GM12878 (cell line): ENCODE data around the gene CATSPER3. TPM values are rescaled to one million over a fixed set of nuclear protein-coding genes. Genes with fewer than 3 reads are reported as not detected.

Source experiments
- ATAC-seq: fragments of 200-7000 bp; cut with Tn5 transposase; 3 replicates; pipeline ENCODE4 v1.9.1; 2020; ENCODE audit warnings: mild to moderate bottlenecking, moderate library complexity
- BruUV-seq: library from RNA; stranded (reverse); fragments of 400-500 nt; replicated peaks from 2 replicates; lab custom pipeline; 2021; lab: Mats Ljungman, UMichigan
- CTCF ChIA-PET: fragments of 300-600 bp; sonication (Branson Sonifier 250); formaldehyde crosslinking; extraction: SDS; loops from one replicate; lab custom pipeline; 2021; ENCODE audit warnings: inconsistent platforms; lab: Yijun Ruan, JAX
- POLR2A ChIA-PET: fragments of 350-600 bp; formaldehyde crosslinking; extraction: SDS; loops from one replicate; lab custom pipeline; 2021; ENCODE audit warnings: inconsistent platforms; lab: Charles Lee
- RAD21 ChIA-PET: fragments of 300-600 bp; sonication (Branson Sonifier 250); formaldehyde crosslinking; loops from one replicate; lab custom pipeline; 2023; ENCODE audit warnings: antibody characterized with exemption; ENCODE audit not compliant: unreplicated experiment; lab: Charles Lee
- SMC1A ChIA-PET: fragments of 300-600 bp; sonication (Branson Sonifier 250); formaldehyde crosslinking; loops from one replicate; lab custom pipeline; 2023; ENCODE audit not compliant: unreplicated experiment, uncharacterized antibody; lab: Charles Lee
- DNase-seq: peaks from one replicate; pipeline ENCODE4 v3.0.0-alpha.2; 2011; ENCODE audit warnings: low read depth, low spot score
- FAIRE-seq: peaks from 3 replicates; lab custom pipeline; 2011; peaks lifted over from hg19 to GRCh38; lab: Jason Lieb, UNC
- H2AFZ ChIP-seq: 2 replicates; pipeline ENCODE4 v1.6.0; 2011; ENCODE audit warnings: low read depth, low read length, control low read depth; ENCODE audit not compliant: control insufficient read depth
- H3K27ac ChIP-seq: 2 replicates; pipeline ENCODE4 v1.5.1; 2011; ENCODE audit warnings: control low read depth; ENCODE audit not compliant: control insufficient read depth, insufficient read depth
- H3K27me3 ChIP-seq, 2 experiments: replicated peaks in 1 of 2; 2 replicates each; pipeline versions ENCODE4 v1.6.0 to v1.6.1; 2011; ENCODE audit warnings: low read length in 1 of 2; ENCODE audit not compliant: control insufficient read depth in 2 of 2, insufficient read depth in 2 of 2
- H3K36me3 ChIP-seq, 2 experiments: 2 replicates each; pipeline ENCODE4 v1.5.1; 2011; ENCODE audit warnings: low read length in 1 of 2; ENCODE audit not compliant: control insufficient read depth in 2 of 2, insufficient read depth in 2 of 2
- H3K4me1 ChIP-seq: 2 replicates; pipeline ENCODE4 v1.6.1; 2011; ENCODE audit warnings: mild to moderate bottlenecking, low read length, moderate library complexity, mixed read lengths; ENCODE audit not compliant: control insufficient read depth, insufficient read depth
- H3K4me2 ChIP-seq: 2 replicates; pipeline ENCODE4 v1.6.0; 2011; ENCODE audit warnings: control low read depth; ENCODE audit not compliant: control insufficient read depth, insufficient read depth
- H3K4me3 ChIP-seq: fragments of 200-600 bp; sonication (generic); 2 replicates; pipeline ENCODE4 v1.5.1; 2016
- H3K79me2 ChIP-seq: 2 replicates; pipeline ENCODE4 v1.6.0; 2011; ENCODE audit warnings: low read length; ENCODE audit not compliant: control insufficient read depth, insufficient read depth
- H3K9ac ChIP-seq: 2 replicates; pipeline ENCODE4 v1.8.0; 2011; ENCODE audit warnings: low read length, control low read depth, mixed read lengths; ENCODE audit not compliant: control insufficient read depth, insufficient read depth
- H3K9me3 ChIP-seq: replicated peaks from 3 replicates; pipeline ENCODE4 v1.5.1; 2011; ENCODE audit warnings: mild to moderate bottlenecking, low read length; ENCODE audit not compliant: control insufficient read depth, insufficient read depth
- H4K20me1 ChIP-seq: 2 replicates; pipeline ENCODE4 v1.6.0; 2011; ENCODE audit not compliant: control insufficient read depth, insufficient read depth
- ASH2L ChIP-seq: fragments of 300-600, 200-600 bp; sonication (generic); IDR thresholded peaks from 2 replicates; pipeline ENCODE4 v1.6.1; 2017; ENCODE audit warnings: low read depth, mild to moderate bottlenecking, borderline replicate concordance
- ATF7 ChIP-seq: fragments of 450-650 bp; IDR thresholded peaks from 2 replicates; pipeline ENCODE4 v1.6.1; 2016; ENCODE audit warnings: low read depth, mild to moderate bottlenecking
- CBX5 ChIP-seq: sonication (generic); IDR thresholded peaks from 2 replicates; pipeline ENCODE4 v1.6.1; 2016; ENCODE audit warnings: low read depth, moderate library complexity, mild to moderate bottlenecking, inconsistent platforms
- MEF2A ChIP-seq: IDR thresholded peaks from 2 replicates; pipeline ENCODE4 v1.6.1; 2011; ENCODE audit warnings: low read depth, mild to moderate bottlenecking, low read length, moderate library complexity; ENCODE audit not compliant: insufficient read depth
- NFYB ChIP-seq: IDR thresholded peaks from 2 replicates; pipeline ENCODE4 v1.6.1; 2011; ENCODE audit warnings: low read depth, mild to moderate bottlenecking, low read length, improper control_type of control experiment, moderate library complexity; ENCODE audit not compliant: insufficient read depth
- NR2C1 ChIP-seq: fragments of 450-650 bp; IDR thresholded peaks from 2 replicates; pipeline ENCODE4 v1.6.1; 2017; ENCODE audit warnings: antibody characterized with exemption, mild to moderate bottlenecking, moderate library complexity
- RBBP5 ChIP-seq: fragments of 200-600 bp; sonication (generic); conservative IDR thresholded peaks from 2 replicates; pipeline ENCODE4 v1.6.1; 2016
- SIN3A ChIP-seq: IDR thresholded peaks from 2 replicates; pipeline ENCODE4 v1.6.1; 2012; ENCODE audit warnings: low read depth, low read length, improper control_type of control experiment
- SMAD5 ChIP-seq: IDR thresholded peaks from 2 replicates; pipeline ENCODE4 v1.6.1; 2016; ENCODE audit warnings: antibody characterized with exemption, low read depth
- WGBS: methylation state at CpG from one replicate; pipeline ENCODE4 v1.1.6; 2016; ENCODE audit warnings: low lambda C conversion rate; ENCODE audit not compliant: insufficient replicate concordance, insufficient coverage; ENCODE audit errors: missing lambda C conversion rate; 5-methylcytosine and 5-hydroxymethylcytosine counted together
- in situ Hi-C: fragments of 300-500 bp; cut with MboI; formaldehyde crosslinking; loops from 9 replicates; pipeline ENCODE4 v1.14.3; 2018; ENCODE audit warnings: mixed read lengths
- intact Hi-C: fragments of 100-400 bp; cut with micrococcal nuclease; formaldehyde crosslinking; loops from one replicate; pipeline ENCODE4 v1.14.2; 2022; ENCODE audit not compliant: unreplicated experiment
- polyA plus RNA-seq, 11 experiments: library from polyadenylated mRNA; depleted of rRNA in 4 of 11; unstranded in 6 of 11; stranded (reverse) in 5 of 11; fragments of >200 nt; fragmentation: Nextera tagmentation in 4 of 11; fragmentation: Illumina TruSeq in 1 of 11; extraction: Ambion mirVana in 4 of 11; extraction: Trizol in 1 of 11; gene quantifications; 1 replicate in 1 of 11; 2 replicates in 10 of 11; pipeline versions ENCODE4 v1.2.1 to v1.2.3, GENCODE V29; 2011 to 2016; ENCODE audit warnings: inconsistent platforms in 2 of 11, missing spikeins in 2 of 11, low read depth in 1 of 11
- total RNA-seq, 4 experiments: library from RNA; depleted of rRNA in 3 of 4; stranded (reverse); fragments of >200 nt in 3 of 4; fragmentation: Illumina TruSeq in 1 of 4; extraction: Trizol in 1 of 4; gene quantifications; 2 replicates each; pipeline versions ENCODE4 v1.2.1 to v1.2.3, GENCODE V29; 2013 to 2021
- TF ChIP-seq, protein P1 (sequence below): IDR thresholded peaks from 2 replicates; pipeline ENCODE4 v1.6.1; 2012; ENCODE audit warnings: low read depth, low read length, improper control_type of control experiment
- TF ChIP-seq, protein P2 (sequence below): IDR thresholded peaks from 2 replicates; pipeline ENCODE4 v1.6.1; 2012; ENCODE audit warnings: mild to moderate bottlenecking, low read depth, low read length
- TF ChIP-seq, protein P3 (sequence below): IDR thresholded peaks from 2 replicates; pipeline ENCODE4 v1.6.1; 2011; ENCODE audit warnings: low read depth, low read length, improper control_type of control experiment, borderline replicate concordance

Gene CATSPER3
- total and polyA plus RNA-seq, 10 of the 15 experiments (the other 5 are each of a cell fraction or from before 2014, with no cell fraction given) = 0.06 to 0.38 (median 0.13) TPM; not detected in 4

DNA sequence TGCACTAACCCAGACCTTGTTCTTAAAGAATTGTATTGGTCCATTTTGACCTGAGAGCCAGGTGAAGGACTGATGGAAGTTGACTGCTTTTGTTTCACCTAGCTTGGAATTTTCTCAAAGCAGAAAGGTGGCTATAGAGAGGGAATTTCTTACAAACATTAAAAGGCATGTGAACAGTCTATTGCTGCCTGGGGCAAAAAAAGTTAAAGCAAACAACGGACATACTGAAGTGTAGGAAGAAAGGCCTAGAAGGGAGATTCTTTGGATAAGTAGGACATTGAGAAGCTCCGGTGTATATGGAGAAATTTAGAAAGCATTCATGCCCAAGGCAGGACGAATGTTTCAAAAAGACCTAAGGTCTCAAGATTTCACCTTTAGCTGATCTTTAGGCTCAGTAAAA, 11.7 kb downstream of the CATSPER3 start (continued):
- TF ChIP-seq RBBP5 (no peak), SIN3A (no peak)
- TF ChIP-seq, protein P1, sequence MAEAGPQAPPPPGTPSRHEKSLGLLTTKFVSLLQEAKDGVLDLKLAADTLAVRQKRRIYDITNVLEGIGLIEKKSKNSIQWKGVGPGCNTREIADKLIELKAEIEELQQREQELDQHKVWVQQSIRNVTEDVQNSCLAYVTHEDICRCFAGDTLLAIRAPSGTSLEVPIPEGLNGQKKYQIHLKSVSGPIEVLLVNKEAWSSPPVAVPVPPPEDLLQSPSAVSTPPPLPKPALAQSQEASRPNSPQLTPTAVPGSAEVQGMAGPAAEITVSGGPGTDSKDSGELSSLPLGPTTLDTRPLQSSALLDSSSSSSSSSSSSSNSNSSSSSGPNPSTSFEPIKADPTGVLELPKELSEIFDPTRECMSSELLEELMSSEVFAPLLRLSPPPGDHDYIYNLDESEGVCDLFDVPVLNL = no peak

DNA sequence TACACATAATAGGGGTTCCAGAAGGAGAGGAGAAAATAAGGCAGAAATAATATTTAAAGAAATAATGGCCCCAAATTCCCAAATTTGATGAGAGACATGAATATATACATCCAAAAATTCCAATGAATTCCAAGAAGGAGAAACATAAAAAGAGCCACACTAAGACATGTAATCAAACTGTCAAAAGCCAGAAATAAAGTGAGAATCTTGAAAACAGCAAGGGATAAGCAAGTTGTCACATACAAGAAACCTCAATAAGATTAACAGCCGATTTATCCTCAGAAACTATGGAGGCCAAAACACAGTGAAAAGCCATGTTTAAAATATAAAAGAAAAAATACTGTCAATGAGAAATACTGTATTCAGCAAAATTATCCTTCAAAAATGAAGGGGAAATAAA, 14.5 kb downstream of the CATSPER3 start:
- no peak overlapping the region for H3K9ac ChIP-seq

DNA sequence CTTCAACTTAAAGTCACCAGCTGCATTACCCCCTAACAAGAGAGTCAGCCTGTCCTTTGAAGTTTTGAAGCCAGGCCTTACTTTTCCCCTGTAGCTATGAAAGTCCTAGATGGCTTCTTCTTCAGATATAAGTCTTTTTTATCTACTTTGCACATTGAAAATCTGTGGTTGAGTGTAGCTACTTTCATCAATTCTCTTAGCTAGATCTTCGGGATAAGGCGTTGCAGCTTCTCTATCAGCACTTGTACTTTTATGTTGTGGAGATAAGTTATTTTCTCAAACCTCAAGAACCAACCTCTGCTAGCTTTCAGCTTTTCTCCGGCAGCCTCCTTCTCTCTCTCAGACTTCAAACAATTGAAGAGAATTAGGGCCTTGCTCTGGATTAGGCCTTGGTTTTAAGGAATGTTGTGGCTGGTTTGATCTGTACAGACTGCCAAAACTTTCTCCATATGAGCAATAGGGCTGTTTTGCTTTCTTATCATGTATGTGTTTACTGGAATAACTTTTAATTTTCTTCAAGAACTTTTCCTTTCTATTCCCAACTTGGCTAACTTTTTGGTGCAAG, 21.6 kb downstream of the CATSPER3 start:
- ChIA-PET SMC1A (no interaction called here), CTCF (no interaction called here)
- TF ChIP-seq SMAD5 (no peak), ATF7 (no peak), MEF2A (no peak), NR2C1 (no peak), NFYB (no peak)
- TF ChIP-seq, protein P2, sequence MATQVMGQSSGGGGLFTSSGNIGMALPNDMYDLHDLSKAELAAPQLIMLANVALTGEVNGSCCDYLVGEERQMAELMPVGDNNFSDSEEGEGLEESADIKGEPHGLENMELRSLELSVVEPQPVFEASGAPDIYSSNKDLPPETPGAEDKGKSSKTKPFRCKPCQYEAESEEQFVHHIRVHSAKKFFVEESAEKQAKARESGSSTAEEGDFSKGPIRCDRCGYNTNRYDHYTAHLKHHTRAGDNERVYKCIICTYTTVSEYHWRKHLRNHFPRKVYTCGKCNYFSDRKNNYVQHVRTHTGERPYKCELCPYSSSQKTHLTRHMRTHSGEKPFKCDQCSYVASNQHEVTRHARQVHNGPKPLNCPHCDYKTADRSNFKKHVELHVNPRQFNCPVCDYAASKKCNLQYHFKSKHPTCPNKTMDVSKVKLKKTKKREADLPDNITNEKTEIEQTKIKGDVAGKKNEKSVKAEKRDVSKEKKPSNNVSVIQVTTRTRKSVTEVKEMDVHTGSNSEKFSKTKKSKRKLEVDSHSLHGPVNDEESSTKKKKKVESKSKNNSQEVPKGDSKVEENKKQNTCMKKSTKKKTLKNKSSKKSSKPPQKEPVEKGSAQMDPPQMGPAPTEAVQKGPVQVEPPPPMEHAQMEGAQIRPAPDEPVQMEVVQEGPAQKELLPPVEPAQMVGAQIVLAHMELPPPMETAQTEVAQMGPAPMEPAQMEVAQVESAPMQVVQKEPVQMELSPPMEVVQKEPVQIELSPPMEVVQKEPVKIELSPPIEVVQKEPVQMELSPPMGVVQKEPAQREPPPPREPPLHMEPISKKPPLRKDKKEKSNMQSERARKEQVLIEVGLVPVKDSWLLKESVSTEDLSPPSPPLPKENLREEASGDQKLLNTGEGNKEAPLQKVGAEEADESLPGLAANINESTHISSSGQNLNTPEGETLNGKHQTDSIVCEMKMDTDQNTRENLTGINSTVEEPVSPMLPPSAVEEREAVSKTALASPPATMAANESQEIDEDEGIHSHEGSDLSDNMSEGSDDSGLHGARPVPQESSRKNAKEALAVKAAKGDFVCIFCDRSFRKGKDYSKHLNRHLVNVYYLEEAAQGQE = no peak
- TF ChIP-seq, protein P3, sequence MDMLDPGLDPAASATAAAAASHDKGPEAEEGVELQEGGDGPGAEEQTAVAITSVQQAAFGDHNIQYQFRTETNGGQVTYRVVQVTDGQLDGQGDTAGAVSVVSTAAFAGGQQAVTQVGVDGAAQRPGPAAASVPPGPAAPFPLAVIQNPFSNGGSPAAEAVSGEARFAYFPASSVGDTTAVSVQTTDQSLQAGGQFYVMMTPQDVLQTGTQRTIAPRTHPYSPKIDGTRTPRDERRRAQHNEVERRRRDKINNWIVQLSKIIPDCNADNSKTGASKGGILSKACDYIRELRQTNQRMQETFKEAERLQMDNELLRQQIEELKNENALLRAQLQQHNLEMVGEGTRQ = no peak

More for the DNA sequence above, 14.5 kb downstream of the CATSPER3 start:
- H4K20me1 ChIP-seq = no peaks in the 10 kb centered on the region
- H3K27ac ChIP-seq = no peak overlapping the region
- in situ Hi-C loops = no loop called here
- 88% methylated on average over 1 of the region's 1 CpG for WGBS
- RAD21 ChIA-PET = no interaction called here
- intact Hi-C loops = no loop called here
- H3K4me1 ChIP-seq = no peaks in the 10 kb centered on the region
- H3K36me3 ChIP-seq = no peaks in the 10 kb centered on the region
- H2AFZ ChIP-seq = no peak overlapping the region
- H3K4me3 ChIP-seq = no peak overlapping the region
- no peaks in the 10 kb centered on the region for H3K27me3 ChIP-seq
- FAIRE-seq = no peak
- H3K79me2 ChIP-seq = no peaks in the 10 kb centered on the region
- POLR2A ChIA-PET = no interaction called here
- no TSS peak for BruUV-seq
- SMC1A ChIA-PET = no interaction called here
- no peak for DNase-seq
- H3K9me3 ChIP-seq = no peaks in the 10 kb centered on the region; the same call in 1 of the 3 replicates
- no peak overlapping the region for H3K4me2 ChIP-seq
- CTCF ChIA-PET = no interaction called here
- peak; percentile 83; the same call in 1 of the 2 replicates for TF ChIP-seq CBX5
- no peak for TF ChIP-seq ASH2L
- no peak for ATAC-seq

More for the DNA sequence above, 21.6 kb downstream of the CATSPER3 start:
- ATAC-seq (no peak), FAIRE-seq (peak; percentile 31), DNase-seq (no peak)
- Histone ChIP-seq H3K79me2 (no peaks in the 10 kb centered on the region), H2AFZ (no peak overlapping the region), H3K4me1 (no peaks in the 10 kb centered on the region), H3K27ac (no peak overlapping the region), H3K27me3 (no peaks in the 10 kb centered on the region), H3K4me3 (no peak overlapping the region), H3K4me2 (no peak overlapping the region), H3K9ac (no peak overlapping the region), H3K36me3 (no peaks in the 10 kb centered on the region), H3K9me3 (no peaks in the 10 kb centered on the region; the same call in 2 of the 3 replicates), H4K20me1 (no peaks in the 10 kb centered on the region)
- BruUV-seq = no TSS peak
- in situ Hi-C loops = no loop called here
- POLR2A ChIA-PET = no interaction called here
- intact Hi-C loops = no loop called here
- 59% methylated on average over 3 of the region's 3 CpGs for WGBS
- RAD21 ChIA-PET = no interaction called here
